OCI-M1 (cell line): Measurements from ENCODE around the gene RNF6.

Experiments
- DNase-seq: peaks from one replicate; lab custom pipeline; 2025; lab: John Stamatoyannopoulos, UW

RNF6 gene

DNA sequence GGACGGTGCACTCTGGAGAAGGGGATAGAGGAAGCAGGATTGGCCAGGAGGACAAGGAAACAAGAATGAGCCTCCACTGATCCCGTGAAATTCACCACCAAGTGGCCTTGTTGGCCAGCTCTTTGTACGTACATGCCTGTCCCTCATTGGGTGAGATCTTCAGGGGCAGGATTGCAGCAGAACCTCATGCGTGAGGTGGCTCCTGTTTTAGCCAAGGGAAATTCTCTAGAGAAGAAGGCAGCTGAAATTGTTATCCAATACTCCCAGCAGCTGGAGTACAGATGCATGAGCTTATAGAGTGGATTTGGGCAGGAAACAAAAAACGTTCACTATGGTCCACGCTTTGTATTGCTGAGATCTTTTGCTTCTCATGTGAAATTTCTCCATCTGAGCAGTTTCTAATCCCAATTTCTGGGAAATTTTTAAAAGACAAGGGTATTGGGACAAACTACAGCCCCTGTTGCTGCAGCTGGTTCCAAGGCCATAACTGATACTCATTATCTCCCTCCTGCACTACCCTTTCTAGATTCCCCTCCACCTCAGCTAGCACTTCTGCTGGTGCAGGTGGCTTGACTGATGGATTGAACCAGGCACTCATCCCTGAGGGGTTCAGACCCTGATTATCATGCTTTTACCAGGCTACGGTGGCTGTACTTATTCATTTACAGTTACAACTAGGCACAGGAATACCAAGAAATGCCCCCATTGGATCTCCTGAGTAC, 3.9 kb upstream of the RNF6 start:
- no peak for DNase-seq

DNA sequence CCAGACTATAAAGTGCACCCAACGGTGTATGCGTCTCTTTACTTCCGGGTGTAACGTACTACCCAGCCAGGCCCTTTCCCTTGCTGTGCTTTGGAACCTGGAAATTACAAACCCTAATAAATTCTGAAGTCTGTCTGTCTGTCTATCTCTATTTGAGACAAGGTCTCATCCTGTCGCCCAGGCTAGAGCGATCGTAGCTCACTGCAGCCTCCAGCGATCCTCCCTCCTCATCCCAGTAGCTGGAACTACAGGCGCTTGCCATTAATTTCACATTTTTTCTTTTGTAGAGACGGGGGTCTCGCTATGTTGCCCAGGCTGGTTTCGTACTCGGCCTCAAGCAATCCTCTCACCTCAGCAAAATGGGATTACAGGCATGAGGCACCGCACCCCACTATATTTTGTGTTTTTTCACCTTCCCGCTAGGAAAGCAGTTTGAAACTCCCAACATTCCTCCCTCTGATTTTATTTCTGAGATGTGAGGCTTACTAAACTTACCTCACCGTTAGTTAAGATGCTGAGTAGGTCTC, 469 bp upstream of the RNF6 start:
- no peak for DNase-seq

DNA sequence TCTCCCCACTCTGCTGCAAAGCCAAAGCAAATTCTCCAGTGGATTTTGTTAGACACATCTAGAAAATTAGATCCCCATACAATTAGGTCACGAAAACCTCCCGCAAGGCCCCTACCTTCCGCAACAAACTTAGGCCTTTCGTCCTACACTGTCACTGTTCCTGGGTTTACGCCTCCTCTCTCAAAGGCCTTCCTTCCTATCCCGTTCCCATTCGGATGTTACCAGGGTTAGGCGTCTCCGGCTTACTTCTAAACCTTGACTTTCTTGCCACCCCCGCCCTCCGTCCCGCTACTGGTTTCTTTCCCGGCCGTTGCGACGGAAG, 754 bp downstream of the RNF6 start:
- no peak for DNase-seq

GRCh38 chr13:26220575-26220974, 1.5 kb downstream of the RNF6 start:
- no peak for DNase-seq

- DNase-seq = no peak
Observed at GRCh38 chr13:26219726-26220125, 2.4 kb downstream of the RNF6 start.

DNA sequence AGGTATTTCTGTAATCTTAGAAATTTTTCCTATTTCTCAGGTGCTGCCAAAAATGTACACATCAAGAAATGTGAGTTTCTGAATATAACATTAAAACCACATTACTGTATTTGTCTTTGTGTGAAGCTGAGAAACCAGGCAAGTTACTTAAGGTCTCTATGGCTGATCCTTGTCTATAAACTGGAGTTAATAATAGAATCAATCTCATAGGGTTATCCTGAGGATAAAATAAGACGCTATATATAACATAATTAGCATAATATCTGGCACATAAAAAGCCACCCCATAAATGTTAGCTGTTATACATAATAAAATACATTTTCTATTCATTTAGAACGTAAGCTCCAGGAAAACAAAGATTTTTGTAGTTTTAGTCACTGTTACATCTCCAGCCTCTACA, 6.1 kb downstream of the RNF6 start:
- no peak for DNase-seq

DNA sequence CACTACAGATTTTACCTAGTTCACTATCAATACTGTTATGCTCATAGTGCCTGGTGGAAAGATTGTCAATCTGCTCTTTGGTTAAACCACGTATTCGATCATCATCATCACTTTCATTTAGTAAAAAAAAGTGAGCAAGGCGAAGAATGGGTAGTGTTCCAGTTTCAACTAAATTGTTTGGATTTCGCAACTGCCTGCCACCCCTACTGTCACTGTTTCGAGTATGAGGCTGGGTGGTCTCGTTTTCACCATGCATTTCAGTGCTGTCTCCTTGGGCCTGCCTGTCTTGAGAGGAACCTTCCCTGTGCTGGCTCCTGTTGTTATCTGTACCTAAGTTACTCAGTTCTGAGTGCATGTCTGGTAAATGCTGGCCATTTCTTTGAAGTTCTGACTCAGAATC, 8.1 kb downstream of the RNF6 start:
- DNase-seq = no peak

DNA sequence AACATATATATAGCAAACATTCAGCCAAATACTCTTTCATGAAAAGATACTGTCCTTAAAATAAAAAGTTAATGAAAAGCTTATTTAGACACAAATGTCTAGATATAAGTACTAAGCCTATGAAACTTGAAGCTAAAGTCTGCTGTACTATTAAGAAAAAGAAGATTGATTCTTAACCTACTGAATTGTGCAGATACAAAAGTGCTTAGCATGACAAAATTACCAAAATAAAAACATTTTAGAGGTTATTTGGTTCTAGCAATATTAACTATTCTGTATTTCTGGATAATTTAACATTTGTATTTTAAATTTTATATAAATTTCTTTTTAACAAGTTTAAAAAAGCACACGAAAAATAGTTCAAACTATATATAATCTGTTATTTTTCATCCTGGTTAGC, 8.8 kb downstream of the RNF6 start:
- DNase-seq = no peak

- no peak for DNase-seq
Observed at GRCh38 chr13:26208287-26208686, 13.8 kb downstream of the RNF6 start.

GRCh38 chr13:26202365-26202972, 19.6 kb downstream of the RNF6 start:
- no peak for DNase-seq

DNA sequence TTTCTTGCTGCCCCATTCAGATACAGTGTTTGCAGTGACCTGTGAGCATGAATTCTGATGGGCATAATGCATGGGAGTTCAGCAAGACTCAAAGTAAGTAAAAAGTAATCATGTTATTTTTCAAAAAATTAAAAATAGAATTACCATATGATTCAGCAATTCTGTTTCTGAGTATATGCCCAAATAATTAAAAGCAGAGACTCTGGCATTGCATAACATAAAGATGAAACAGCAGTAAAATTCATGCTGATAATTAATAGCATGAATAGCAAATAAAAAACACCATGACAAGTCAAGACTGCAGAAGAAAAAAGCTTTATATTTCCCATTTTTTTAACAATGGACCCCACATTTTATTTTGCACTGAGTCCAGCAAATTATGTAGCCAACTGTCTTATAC, 21.3 kb downstream of the RNF6 start:
- no peak for DNase-seq

DNA sequence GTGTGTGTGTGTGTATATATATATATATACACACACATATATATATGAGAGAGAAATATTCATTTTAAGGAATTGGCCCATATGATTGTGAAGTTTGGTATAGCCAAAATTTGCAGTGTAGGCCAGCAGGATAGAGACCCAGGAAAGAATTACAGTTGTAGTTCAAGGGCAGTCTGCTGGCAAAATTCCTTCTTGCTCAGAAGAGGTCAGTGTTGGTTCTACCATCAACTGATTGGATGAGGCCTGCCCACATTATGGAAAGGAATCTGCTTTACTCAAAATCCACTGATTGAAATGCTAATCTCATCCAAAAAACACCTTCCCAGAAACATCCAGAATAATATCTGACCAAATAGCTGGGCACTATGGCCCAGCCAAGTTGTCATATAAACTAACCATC, 24.0 kb downstream of the RNF6 start:
- DNase-seq = no peak

DNA sequence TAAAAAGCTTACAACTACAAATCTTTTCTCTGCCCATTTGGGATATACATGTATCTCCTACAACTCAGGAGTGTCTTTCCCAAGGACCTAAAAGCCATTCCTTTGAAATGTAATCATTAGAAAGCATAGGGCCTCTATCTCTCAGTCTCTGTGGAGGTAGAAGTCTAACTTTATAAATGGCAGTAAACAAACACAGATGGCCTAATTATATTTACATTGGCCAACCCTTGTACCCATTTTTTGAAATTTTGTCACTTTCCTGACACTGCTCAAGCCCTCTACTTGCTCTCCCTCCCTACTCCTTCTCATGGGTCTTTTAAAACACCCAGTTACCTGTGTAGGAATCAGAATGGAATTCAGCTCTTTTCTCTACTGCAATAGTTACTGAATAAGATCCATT, 24.8 kb downstream of the RNF6 start:
- no peak for DNase-seq

DNA sequence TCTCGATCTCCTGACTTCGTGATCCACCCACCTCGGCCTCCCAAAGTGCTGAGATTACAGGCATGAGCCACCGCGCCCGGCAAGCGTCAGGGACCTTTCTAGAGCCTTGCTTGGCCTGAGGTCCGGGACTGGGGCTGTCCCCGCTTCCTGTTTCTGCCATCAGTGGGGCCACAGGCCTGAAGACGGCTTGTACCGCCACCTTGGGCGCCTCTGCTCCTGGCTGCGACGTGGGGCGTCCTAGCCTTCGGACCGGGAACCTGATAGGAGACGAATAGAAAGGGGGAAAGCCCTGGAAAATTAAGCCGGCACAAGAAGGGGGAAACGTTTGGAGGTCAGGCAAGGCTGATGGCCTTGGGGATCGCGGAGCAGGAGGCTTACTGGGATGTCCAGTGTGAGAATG, 35.1 kb downstream of the RNF6 start:
- no peak for DNase-seq

GRCh38 chr13:26186118-26186870, 35.8 kb downstream of the RNF6 start:
- peak; percentile 91 for DNase-seq

DNA sequence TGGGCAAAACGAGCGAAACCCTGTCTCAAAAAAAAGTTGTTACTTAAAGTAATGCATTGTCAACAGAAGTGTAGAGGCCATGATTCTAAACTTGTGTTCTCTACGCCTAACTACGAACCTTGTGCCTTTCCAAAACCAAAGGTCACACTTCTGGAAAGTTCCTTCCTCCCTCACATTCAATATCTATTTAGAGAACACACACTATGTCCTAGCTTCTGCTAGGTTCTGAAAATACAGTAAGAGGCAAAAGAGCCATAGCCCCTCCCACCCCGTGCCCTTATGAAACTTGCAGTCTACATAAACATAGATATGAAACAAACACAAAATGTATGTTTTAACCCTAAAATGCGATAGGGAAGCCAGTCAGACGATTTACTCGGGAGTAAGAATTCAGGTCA, 36.4 kb downstream of the RNF6 start:
- no peak for DNase-seq

DNA sequence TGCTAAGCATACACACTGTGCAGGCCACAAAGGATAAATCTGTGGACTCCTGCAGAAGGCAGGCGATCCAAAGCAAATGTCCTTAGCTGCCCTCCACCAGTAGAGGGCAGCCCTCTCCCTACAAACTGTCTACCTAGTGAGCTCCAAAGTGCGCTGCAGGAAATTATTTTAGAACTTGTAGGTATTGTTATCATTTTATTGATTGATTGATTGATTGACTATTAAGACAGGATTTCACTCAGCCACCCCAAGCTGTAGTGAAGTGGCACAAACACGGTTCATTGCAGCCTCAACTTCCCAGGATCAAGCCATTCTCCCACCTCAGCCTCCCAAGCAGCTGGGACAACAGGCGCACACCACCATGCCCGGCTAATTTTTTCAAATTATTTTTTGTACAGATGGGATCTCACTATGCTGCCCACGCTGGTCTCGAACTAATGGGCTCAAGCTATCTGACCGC, 37.3 kb downstream of the RNF6 start:
- DNase-seq = peak; percentile 76

- DNase-seq = no peak
Observed at GRCh38 chr13:26183416-26183815, 38.7 kb downstream of the RNF6 start.

- no peak for DNase-seq
Observed at GRCh38 chr13:26179344-26179743, 42.8 kb downstream of the RNF6 start.

DNA sequence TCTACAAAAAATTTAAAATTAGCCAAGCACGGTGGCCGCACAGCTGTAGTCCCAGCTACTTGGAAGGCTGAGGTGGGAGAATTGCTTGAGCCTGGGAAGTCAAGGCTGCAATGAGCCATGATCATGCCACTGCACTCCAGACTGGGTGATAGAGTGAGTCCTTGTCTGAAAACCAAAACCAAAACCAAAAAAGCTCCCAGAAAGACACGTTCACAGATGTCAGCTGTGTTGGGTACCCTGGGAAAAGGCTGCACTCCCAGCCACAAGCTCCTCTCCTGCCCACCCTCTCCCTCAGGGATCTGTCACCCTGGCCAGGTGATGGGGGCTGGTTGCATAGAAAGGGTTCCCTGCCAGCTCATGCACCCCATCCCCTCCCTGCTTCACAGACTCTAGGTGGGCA, 53.3 kb downstream of the RNF6 start:
- DNase-seq = no peak

DNA sequence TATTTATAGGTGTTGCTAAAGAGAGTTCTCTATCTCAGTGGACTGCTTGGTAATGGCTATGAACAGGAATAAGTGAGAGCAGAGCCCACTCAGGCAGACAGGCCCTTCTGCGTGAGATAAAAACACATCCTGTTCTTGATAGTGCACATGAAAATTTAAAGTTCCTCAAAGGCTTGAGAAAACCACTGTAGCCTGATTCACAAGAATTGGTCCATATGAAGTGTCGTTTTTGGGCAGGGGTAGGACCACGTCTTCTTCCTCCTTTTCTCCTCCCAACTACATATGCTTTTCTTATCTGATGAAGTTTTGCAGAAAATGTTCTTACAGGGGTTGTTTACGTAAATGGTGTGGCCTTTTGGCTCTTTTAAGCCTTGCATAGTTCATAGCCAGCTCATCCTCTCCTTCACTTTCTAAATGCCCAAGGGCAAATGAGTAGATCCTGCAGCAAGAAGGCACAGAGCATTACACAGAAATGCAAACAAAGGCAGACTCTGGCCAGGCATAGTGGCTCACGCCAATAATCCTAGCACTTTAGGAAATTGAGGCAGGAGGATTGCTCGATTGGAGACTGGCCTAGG, 53.8 kb downstream of the RNF6 start:
- DNase-seq = peak; percentile 9

GRCh38 chr13:26163812-26164211, 58.3 kb downstream of the RNF6 start:
- no peak for DNase-seq
